Endothelial cell of umbilical vein (primary cell): Measurements from ENCODE around the gene SHOX. TPM values are rescaled to one million over a fixed set of nuclear protein-coding genes. Genes with fewer than 3 reads are reported as not detected.

Source experiments
- BruUV-seq: library from RNA; stranded (reverse); fragments of 400-500 nt; replicated peaks from 2 replicates; lab custom pipeline; 2021; lab: Mats Ljungman, UMichigan
- CTCF ChIA-PET: fragments of 300-600, 350-600 bp; sonication (Branson Sonifier 250); formaldehyde crosslinking; loops from one replicate; lab custom pipeline; 2021; ENCODE audit warnings: antibody characterized with exemption, inconsistent platforms; lab: Charles Lee
- POLR2A ChIA-PET: fragments of 300-600, 350-600 bp; sonication (Branson Sonifier 250); formaldehyde crosslinking; loops from one replicate; lab custom pipeline; 2021; ENCODE audit warnings: antibody characterized with exemption, inconsistent platforms; lab: Charles Lee
- DNase-seq: peaks from one replicate; pipeline ENCODE4 v3.0.0-alpha.2; 2011; ENCODE audit warnings: low read depth, low spot score
- FAIRE-seq: peaks from 2 replicates; lab custom pipeline; 2011; peaks lifted over from hg19 to GRCh38; lab: Jason Lieb, UNC
- H2AFZ ChIP-seq: 2 replicates; pipeline ENCODE4 v1.6.0; 2012; ENCODE audit warnings: low read depth, low read length, control low read depth, inconsistent platforms
- H3K27ac ChIP-seq: 2 replicates; pipeline ENCODE4 v1.5.1; 2011; ENCODE audit warnings: low read depth, mild to moderate bottlenecking, control low read depth, low read length, moderate library complexity; ENCODE audit not compliant: insufficient read depth
- H3K27me3 ChIP-seq, 2 experiments: 2 replicates each; pipeline versions ENCODE4 v1.6.0 to v1.6.1; 2011; ENCODE audit warnings: low read length in 2 of 2, mixed read lengths in 1 of 2; ENCODE audit not compliant: control insufficient read depth in 2 of 2, insufficient read depth in 2 of 2
- H3K36me3 ChIP-seq, 2 experiments: 2 replicates in 1 of 2; 3 replicates in 1 of 2; pipeline ENCODE4 v1.5.1; 2011; ENCODE audit warnings: low read length in 2 of 2, mild to moderate bottlenecking in 1 of 2, moderate library complexity in 1 of 2; ENCODE audit not compliant: control insufficient read depth in 2 of 2, insufficient read depth in 2 of 2; ENCODE audit errors: extremely low read depth in 1 of 2
- H3K4me1 ChIP-seq: 3 replicates; pipeline ENCODE4 v1.5.1; 2011; ENCODE audit warnings: mild to moderate bottlenecking, low read length; ENCODE audit not compliant: control insufficient read depth, insufficient read depth; ENCODE audit errors: extremely low read depth
- H3K4me2 ChIP-seq: 2 replicates; pipeline ENCODE4 v1.6.1; 2011; ENCODE audit warnings: low read length, control low read depth, mixed read lengths; ENCODE audit not compliant: insufficient read depth
- H3K4me3 ChIP-seq, 3 experiments: fragments of 200-600 bp in 1 of 3; sonication (generic), shearing (Covaris generic) in 1 of 3; replicated peaks in 1 of 3; 2 replicates each; pipeline ENCODE4 v1.5.1; 2011 to 2016; ENCODE audit warnings: control low read depth in 3 of 3, low read length in 3 of 3, mild to moderate bottlenecking in 2 of 3, inconsistent platforms in 1 of 3, low read depth in 1 of 3, moderate library complexity in 1 of 3; ENCODE audit not compliant: insufficient read depth in 1 of 3
- H3K79me2 ChIP-seq: 2 replicates; pipeline ENCODE4 v1.6.0; 2012; ENCODE audit warnings: low read length, inconsistent platforms; ENCODE audit not compliant: control insufficient read depth, insufficient read depth
- H3K9ac ChIP-seq: replicated peaks from 2 replicates; pipeline ENCODE3; 2011; ENCODE audit warnings: low read length, control low read depth; ENCODE audit not compliant: insufficient read depth; ENCODE audit errors: extremely low read depth
- H3K9me1 ChIP-seq: replicated peaks from 3 replicates; pipeline ENCODE4 v1.6.0; 2011; ENCODE audit warnings: mild to moderate bottlenecking, low read length; ENCODE audit not compliant: control insufficient read depth, insufficient read depth; ENCODE audit errors: extremely low read depth
- H3K9me3 ChIP-seq: replicated peaks from 2 replicates; pipeline ENCODE4 v1.5.1; 2012; ENCODE audit warnings: low read length, inconsistent platforms; ENCODE audit not compliant: control insufficient read depth, insufficient read depth
- H4K20me1 ChIP-seq: replicated peaks from 2 replicates; pipeline ENCODE3; 2011; ENCODE audit warnings: mild to moderate bottlenecking, low read length; ENCODE audit not compliant: control insufficient read depth, insufficient read depth; ENCODE audit errors: extremely low read depth
- EZH2 ChIP-seq: IDR thresholded peaks from 2 replicates; pipeline ENCODE4 v1.6.1; 2012; ENCODE audit warnings: borderline replicate concordance, low read depth, mild to moderate bottlenecking, moderate library complexity, low read length, inconsistent platforms; ENCODE audit not compliant: severe bottlenecking
- FOS ChIP-seq: IDR thresholded peaks from 2 replicates; pipeline ENCODE4 v1.6.1; 2011; ENCODE audit warnings: mild to moderate bottlenecking, low read length, moderate library complexity, borderline replicate concordance; ENCODE audit not compliant: insufficient read depth
- GATA2 ChIP-seq: IDR thresholded peaks from 2 replicates; pipeline ENCODE4 v1.7.0; 2011; ENCODE audit warnings: low read depth, mild to moderate bottlenecking, moderate library complexity, mixed read lengths, low read length; ENCODE audit not compliant: insufficient read length, insufficient read depth
- JUN ChIP-seq: IDR thresholded peaks from 2 replicates; pipeline ENCODE4 v1.6.1; 2011; ENCODE audit warnings: borderline replicate concordance, low read depth; ENCODE audit not compliant: insufficient read length, insufficient read depth
- MYC ChIP-seq: IDR thresholded peaks from one replicate; pipeline ENCODE4 v1.6.1; 2011; ENCODE audit warnings: mild to moderate bottlenecking, low read depth, low read length
- POLR2A ChIP-seq: IDR thresholded peaks from 2 replicates; pipeline ENCODE4 v1.6.1; 2012; ENCODE audit warnings: low read depth, mild to moderate bottlenecking, control low read depth, low read length
- POLR2AphosphoS5 ChIP-seq: IDR thresholded peaks from 2 replicates; pipeline ENCODE4 v1.6.1; 2012; ENCODE audit warnings: low read depth, mild to moderate bottlenecking, control low read depth, low read length, moderate library complexity; ENCODE audit not compliant: insufficient read depth
- dilution Hi-C: fragments of 300-500 bp; cut with MboI; formaldehyde crosslinking; loops from one replicate; pipeline ENCODE4 v1.15.0; 2019; ENCODE audit warnings: low sequenced_read_pairs; ENCODE audit not compliant: extremely low pct_ligation_motif_present
- intact Hi-C: fragments of 100-400 bp; cut with micrococcal nuclease; formaldehyde crosslinking; loops from one replicate; pipeline ENCODE4 v1.10.0; 2022
- polyA plus RNA-seq, 4 experiments: library from polyadenylated mRNA; depleted of rRNA in 3 of 4; stranded (reverse) in 3 of 4; unstranded in 1 of 4; fragments of >200 nt; gene quantifications; 2 replicates each; pipeline versions ENCODE4 v1.2.1 to v1.2.3, GENCODE V29; 2011 to 2012; ENCODE audit warnings: missing spikeins in 1 of 4
- total RNA-seq: library from RNA; stranded (reverse); gene quantifications from 2 replicates; pipeline ENCODE4 v1.2.3, GENCODE V29; 2021
- TF ChIP-seq, protein P1 (sequence below): IDR thresholded peaks from 2 replicates; pipeline ENCODE4 v1.6.1; 2011; ENCODE audit not compliant: insufficient read depth, insufficient read length

Gene SHOX
- total and polyA plus RNA-seq, 2 donors (not counting 3 experiments of a cell fraction or from before 2014, with no cell fraction given), result not detected

- Histone ChIP-seq H2AFZ (no peak overlapping the region), H4K20me1 (no peaks in the 10 kb centered on the region), H3K36me3 (no peaks in the 10 kb centered on the region), H3K27ac (no peak overlapping the region), H3K9me3 (no peaks in the 10 kb centered on the region), H3K4me2 (no peak overlapping the region), H3K9ac (no peak overlapping the region), H3K4me3 (no peak overlapping the region), H3K27me3 (peaks cover 20 to 31% of the 10 kb centered on the region in 2 experiments), H3K9me1 (no peaks in the 10 kb centered on the region), H3K4me1 (no peaks in the 10 kb centered on the region), H3K79me2 (no peaks in the 10 kb centered on the region)
- DNase-seq (no peak), FAIRE-seq (no peak)
- dilution Hi-C loops (no loop called here), intact Hi-C loops (no loop called here)
- POLR2A ChIA-PET, result no interaction called here
- no TSS peak for BruUV-seq
- CTCF ChIA-PET, result no interaction called here
- TF ChIP-seq JUN (no peak), GATA2 (no peak), POLR2AphosphoS5 (no peak)
These were observed 8.6 kb downstream of the SHOX start for GRCh38 chrX:639151-639550.

DNA sequence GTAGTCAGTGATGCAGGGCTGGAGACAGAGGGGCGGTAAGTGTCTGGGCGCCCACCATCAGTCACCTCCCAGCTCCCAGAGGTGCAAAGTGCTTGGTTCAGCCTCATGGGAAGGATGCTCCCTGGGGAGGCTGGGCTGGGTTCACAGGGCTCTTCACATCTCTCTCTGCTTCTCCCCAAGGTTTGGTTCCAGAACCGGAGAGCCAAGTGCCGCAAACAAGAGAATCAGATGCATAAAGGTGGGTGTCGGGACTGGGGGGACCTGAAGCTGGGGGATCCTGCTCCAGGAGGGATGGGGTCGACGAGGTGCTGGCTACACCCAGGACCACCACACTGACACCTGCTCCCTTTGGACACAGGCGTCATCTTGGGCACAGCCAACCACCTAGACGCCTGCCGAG lies 10.1 kb downstream of the SHOX start:
- Histone ChIP-seq H3K9me1 (no peaks in the 10 kb centered on the region), H3K4me1 (no peaks in the 10 kb centered on the region), H3K36me3 (no peaks in the 10 kb centered on the region), H3K27ac (no peak overlapping the region), H3K9me3 (no peaks in the 10 kb centered on the region), H3K79me2 (no peaks in the 10 kb centered on the region), H4K20me1 (no peaks in the 10 kb centered on the region), H3K4me3 (no peak overlapping the region), H2AFZ (no peak overlapping the region), H3K27me3 (peaks cover 16 to 21% of the 10 kb centered on the region in 2 experiments), H3K9ac (no peak overlapping the region), H3K4me2 (no peak overlapping the region)
- no peak for TF ChIP-seq POLR2AphosphoS5
- no peak for TF ChIP-seq FOS
- no peak for TF ChIP-seq EZH2
- TF ChIP-seq MYC, result no peak
- TF ChIP-seq, protein P1, sequence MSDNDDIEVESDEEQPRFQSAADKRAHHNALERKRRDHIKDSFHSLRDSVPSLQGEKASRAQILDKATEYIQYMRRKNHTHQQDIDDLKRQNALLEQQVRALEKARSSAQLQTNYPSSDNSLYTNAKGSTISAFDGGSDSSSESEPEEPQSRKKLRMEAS, result no peak
- no peak for TF ChIP-seq GATA2
- TF ChIP-seq JUN, result no peak
- TF ChIP-seq POLR2A, result no peak
- dilution Hi-C loops, result no loop called here
- CTCF ChIA-PET, result no interaction called here
- BruUV-seq, result no TSS peak
- FAIRE-seq (no peak), DNase-seq (no peak)
- intact Hi-C loops, result no loop called here
- POLR2A ChIA-PET, result no interaction called here
